T-helper 1 cell treated with Interleukin-12 subunit alpha and Interleukin-12 subunit beta and Interleukin-4 antibody, amounts not matched to agents 30 ng/mL and 1 ng/mL, for 36 hours (primary cell): ENCODE results near the gene NDUFAF8. TPM values are rescaled to one million over a fixed set of nuclear protein-coding genes. Genes with fewer than 3 reads are reported as not detected.

Experiments used
- intact Hi-C: fragments of 100-400 bp; cut with micrococcal nuclease; formaldehyde crosslinking; loops from one replicate; pipeline ENCODE4 v1.15.1; 2024
- total RNA-seq: library from RNA; stranded (reverse); gene quantifications from 2 replicates; pipeline ENCODE4 v1.2.3, GENCODE V29; 2022

The NDUFAF8 gene
- 47.3 and 49.0 TPM in 2 replicates for total RNA-seq

GRCh38 chr17:81238815-81239713, at the start of gene NDUFAF8, which contains the start of gene TEPSIN:
Gene NDUFAF8, plus strand, starts transcription at chr17:81239318. Its CDS starts 46 bp downstream, at chr17:81239364.
Gene TEPSIN, minus strand, starts transcription at chr17:81239055. Its CDS starts 22 bp downstream, at chr17:81239033.
- intact Hi-C loops: loop anchor here (1.0 kb wide), 5 partner anchors 12 to 621 kb away; partner anchors contain the start of genes P4HB and SLC38A10

- intact Hi-C loops: no loop called here
These were observed 49.2 kb upstream of the NDUFAF8 start for GRCh38 chr17:81189670-81190530.

- intact Hi-C loops: no loop called here
These were observed 48.5 kb upstream of the NDUFAF8 start for GRCh38 chr17:81190591-81190990.

GRCh38 chr17:81191116-81191515, 48.0 kb upstream of the NDUFAF8 start:
- intact Hi-C loops: no loop called here

- intact Hi-C loops: no loop called here
These were observed 47.5 kb upstream of the NDUFAF8 start for GRCh38 chr17:81191646-81192045.

- intact Hi-C loops: no loop called here
These were observed 46.6 kb upstream of the NDUFAF8 start for GRCh38 chr17:81192386-81193050.

GRCh38 chr17:81193051-81193410, 46.1 kb upstream of the NDUFAF8 start:
- intact Hi-C loops: no loop called here

GRCh38 chr17:81193470-81194224, 45.5 kb upstream of the NDUFAF8 start:
- intact Hi-C loops: no loop called here

GRCh38 chr17:81194225-81194760, 44.8 kb upstream of the NDUFAF8 start:
- intact Hi-C loops: no loop called here

GRCh38 chr17:81194941-81195901, 43.9 kb upstream of the NDUFAF8 start:
- intact Hi-C loops: no loop called here

- intact Hi-C loops: no loop called here
These were observed 43.1 kb upstream of the NDUFAF8 start for GRCh38 chr17:81195941-81196495.

GRCh38 chr17:81196505-81197408, 42.4 kb upstream of the NDUFAF8 start:
- intact Hi-C loops: no loop called here

- intact Hi-C loops: no loop called here
These were observed 41.7 kb upstream of the NDUFAF8 start for GRCh38 chr17:81197409-81197795.

- intact Hi-C loops: no loop called here
These were observed 41.2 kb upstream of the NDUFAF8 start for GRCh38 chr17:81197831-81198490.

GRCh38 chr17:81198826-81199481, 40.2 kb upstream of the NDUFAF8 start:
- intact Hi-C loops: no loop called here

GRCh38 chr17:81199482-81199830, 39.7 kb upstream of the NDUFAF8 start:
- intact Hi-C loops: no loop called here

- intact Hi-C loops: no loop called here
These were observed 38.9 kb upstream of the NDUFAF8 start for GRCh38 chr17:81200201-81200600.
